GM23338 (cell line): ENCODE results near the gene INPP4B. TPM values are rescaled to one million over a fixed set of nuclear protein-coding genes. Genes with fewer than 3 reads are reported as not detected.

Source experiments
- ATAC-seq: fragments of 200-7000 bp; cut with Tn5 transposase; 3 replicates; pipeline ENCODE4 v1.9.1; 2020
- DNase-seq: peaks from one replicate; pipeline ENCODE4 v3.0.0-alpha.2; 2015; ENCODE audit warnings: low spot score
- H2AFZ ChIP-seq: fragments of 200-600 bp; sonication (generic); 2 replicates; pipeline ENCODE4 v1.8.0; 2016; ENCODE audit warnings: antibody characterized with exemption, mild to moderate bottlenecking, moderate library complexity
- H3F3A ChIP-seq: fragments of 200-600 bp; sonication (generic); replicated peaks from 2 replicates; pipeline ENCODE4 v1.8.0; 2017; ENCODE audit warnings: antibody characterized with exemption, mixed run types, low read depth
- H3K27ac ChIP-seq: fragments of 200-600 bp; sonication (generic); 2 replicates; pipeline ENCODE4 v1.6.1; 2016; ENCODE audit warnings: low read depth
- H3K27me3 ChIP-seq: fragments of 200-600 bp; sonication (generic); 2 replicates; pipeline ENCODE4 v1.8.0; 2016; ENCODE audit warnings: mild to moderate bottlenecking, mixed run types, moderate library complexity; ENCODE audit not compliant: insufficient read depth
- H3K36me3 ChIP-seq: fragments of 200-600 bp; sonication (generic); 2 replicates; pipeline ENCODE4 v1.8.0; 2016; ENCODE audit warnings: mild to moderate bottlenecking; ENCODE audit not compliant: insufficient read depth
- H3K4me1 ChIP-seq: fragments of 200-600 bp; sonication (generic); 2 replicates; pipeline ENCODE4 v1.8.0; 2016; ENCODE audit warnings: mild to moderate bottlenecking, moderate library complexity; ENCODE audit not compliant: insufficient read depth
- H3K4me2 ChIP-seq: fragments of 200-600 bp; sonication (generic); 2 replicates; pipeline ENCODE4 v1.7.1; 2017; ENCODE audit warnings: mixed run types
- H3K4me3 ChIP-seq: fragments of 200-600 bp; sonication (generic); 2 replicates; pipeline ENCODE4 v1.6.1; 2016; ENCODE audit warnings: mixed run types
- H3K79me2 ChIP-seq: fragments of 200-600 bp; sonication (generic); replicated peaks from 2 replicates; pipeline ENCODE4 v1.8.0; 2017; ENCODE audit warnings: mild to moderate bottlenecking; ENCODE audit not compliant: insufficient read depth
- H3K9me2 ChIP-seq: fragments of 200-600 bp; sonication (generic); 2 replicates; pipeline ENCODE4 v1.8.0; 2017; ENCODE audit not compliant: insufficient read depth
- H4K20me1 ChIP-seq: fragments of 200-600 bp; sonication (generic); replicated peaks from 2 replicates; pipeline ENCODE4 v1.8.0; 2017; ENCODE audit warnings: mild to moderate bottlenecking; ENCODE audit not compliant: insufficient read depth
- H3K27ac Mint-ChIP-seq: 2 replicates; pipeline ENCODE4 v1.8.0; 2020; ENCODE audit warnings: inconsistent platforms, mild to moderate bottlenecking, moderate library complexity, mixed read lengths
- H3K27me3 Mint-ChIP-seq: 3 replicates; pipeline ENCODE4 v1.8.0; 2022; ENCODE audit warnings: low read depth, mild to moderate bottlenecking, moderate library complexity, mixed read lengths, inconsistent platforms; ENCODE audit not compliant: insufficient read depth, poor library complexity
- H3K36me3 Mint-ChIP-seq: 3 replicates; pipeline ENCODE4 v1.8.0; 2021; ENCODE audit warnings: low read depth, mild to moderate bottlenecking, inconsistent platforms, moderate library complexity, mixed read lengths
- H3K4me1 Mint-ChIP-seq: 3 replicates; pipeline ENCODE4 v1.8.0; 2020; ENCODE audit warnings: mild to moderate bottlenecking, inconsistent platforms, mixed read lengths
- H3K4me3 Mint-ChIP-seq: 3 replicates; pipeline ENCODE4 v1.8.0; 2021; ENCODE audit warnings: moderate library complexity, mild to moderate bottlenecking, inconsistent platforms, mixed read lengths
- H3K9me3 Mint-ChIP-seq: 3 replicates; pipeline ENCODE4 v1.8.0; 2020; ENCODE audit warnings: moderate library complexity, mild to moderate bottlenecking, inconsistent platforms, mixed read lengths
- CREB1 ChIP-seq: fragments of 250-450 bp; sonication (Bioruptor Pico); IDR thresholded peaks from 2 replicates; pipeline ENCODE4 v1.5.0; 2020; ENCODE audit warnings: low read depth, mild to moderate bottlenecking, moderate library complexity
- CTCF ChIP-seq, 2 experiments: fragments of 200-600 bp in 1 of 2; sonication (generic) in 1 of 2; conservative IDR thresholded peaks; 2 replicates each; pipeline versions ENCODE4 v1.5.1 to v1.6.1; 2016 to 2017; ENCODE audit warnings: antibody characterized with exemption in 2 of 2, low read depth in 2 of 2, mild to moderate bottlenecking in 2 of 2, moderate library complexity in 1 of 2
- EZH2 ChIP-seq: fragments of 200-600 bp; sonication (generic); IDR thresholded peaks from one replicate; pipeline ENCODE4 v1.8.0; 2017; ENCODE audit warnings: antibody characterized with exemption, mild to moderate bottlenecking, low read depth; ENCODE audit not compliant: unreplicated experiment
- EZH2phosphoT487 ChIP-seq: fragments of 200-600 bp; sonication (generic); IDR thresholded peaks from one replicate; pipeline ENCODE4 v1.8.1; 2018; ENCODE audit warnings: antibody characterized with exemption; ENCODE audit not compliant: unreplicated experiment
- JUNB ChIP-seq: IDR thresholded peaks from one replicate; pipeline ENCODE4 v1.6.1; 2016; ENCODE audit warnings: antibody characterized with exemption; ENCODE audit not compliant: unreplicated experiment
- NANOG ChIP-seq: IDR thresholded peaks from 2 replicates; pipeline ENCODE4 v1.6.1; 2016; ENCODE audit warnings: antibody characterized with exemption, borderline replicate concordance
- POLR2AphosphoS5 ChIP-seq: IDR thresholded peaks from 2 replicates; pipeline ENCODE4 v1.6.1; 2016; ENCODE audit warnings: antibody characterized with exemption, low read depth
- STAT1 ChIP-seq: IDR thresholded peaks from one replicate; pipeline ENCODE4 v1.6.1; 2016; ENCODE audit warnings: antibody characterized with exemption; ENCODE audit not compliant: unreplicated experiment
- ZNF114 ChIP-seq: fragments of 250-450 bp; sonication (Bioruptor Pico); IDR thresholded peaks from 2 replicates; pipeline ENCODE4 v1.5.0; 2020; ENCODE audit warnings: mild to moderate bottlenecking, moderate library complexity
- ZNF331 ChIP-seq: fragments of 250-450 bp; sonication (Bioruptor Pico); IDR thresholded peaks from 2 replicates; pipeline ENCODE4 v1.5.0; 2020; ENCODE audit warnings: low read depth, mild to moderate bottlenecking, moderate library complexity
- polyA plus RNA-seq: library from polyadenylated mRNA; unstranded; fragments of >200 nt; fragmentation: Nextera tagmentation; extraction: Ambion mirVana; gene quantifications from 2 replicates; pipeline ENCODE4 v1.2.1, GENCODE V29; 2016
- total RNA-seq: library from RNA; depleted of rRNA; stranded (reverse); fragments of >200 nt; shearing (Covaris generic); gene quantifications from 2 replicates; pipeline ENCODE4 v1.2.3, GENCODE V29; 2014
- TF ChIP-seq, protein P1 (sequence below): IDR thresholded peaks from 2 replicates; pipeline ENCODE4 v1.6.1; 2016; ENCODE audit warnings: antibody characterized with exemption
- TF ChIP-seq, protein P2 (sequence below): fragments of 250-450 bp; sonication (Bioruptor Pico); IDR thresholded peaks from 2 replicates; pipeline ENCODE4 v1.5.0; 2020; ENCODE audit warnings: mild to moderate bottlenecking, moderate library complexity
- TF ChIP-seq, protein P3 (sequence below): IDR thresholded peaks from one replicate; pipeline ENCODE4 v1.6.1; 2018; ENCODE audit warnings: antibody characterized with exemption; ENCODE audit not compliant: unreplicated experiment

Gene INPP4B
- total and polyA plus RNA-seq, 2 experiments from 2014 or later: 0.11 to 0.14 TPM

GRCh38 chr4:142316025-142316424 lies 530.1 kb downstream of the INPP4B start:
- Histone ChIP-seq H3K4me1 (no peaks in the 10 kb centered on the region), H3K4me3 (no peak overlapping the region), H3K9me2 (peaks cover 8% of the 10 kb centered on the region), H3K4me2 (no peak overlapping the region), H3F3A (no peaks in the 10 kb centered on the region), H2AFZ (no peak overlapping the region), H3K27me3 (no peaks in the 10 kb centered on the region), H3K27ac (no peak overlapping the region), H3K79me2 (no peaks in the 10 kb centered on the region), H3K36me3 (no peaks in the 10 kb centered on the region), H4K20me1 (no peaks in the 10 kb centered on the region)
- no peak overlapping the region for H3K4me3 Mint-ChIP-seq
- H3K9me3 Mint-ChIP-seq: no peaks in the 10 kb centered on the region
- ATAC-seq (no peak), DNase-seq (no peak)
- no peaks in the 10 kb centered on the region for H3K4me1 Mint-ChIP-seq
- TF ChIP-seq ZNF331 (CRISPR knock-in tag): no peak
- no peak for TF ChIP-seq EZH2
- TF ChIP-seq NANOG: no peak
- TF ChIP-seq STAT1: no peak
- TF ChIP-seq, protein P1, sequence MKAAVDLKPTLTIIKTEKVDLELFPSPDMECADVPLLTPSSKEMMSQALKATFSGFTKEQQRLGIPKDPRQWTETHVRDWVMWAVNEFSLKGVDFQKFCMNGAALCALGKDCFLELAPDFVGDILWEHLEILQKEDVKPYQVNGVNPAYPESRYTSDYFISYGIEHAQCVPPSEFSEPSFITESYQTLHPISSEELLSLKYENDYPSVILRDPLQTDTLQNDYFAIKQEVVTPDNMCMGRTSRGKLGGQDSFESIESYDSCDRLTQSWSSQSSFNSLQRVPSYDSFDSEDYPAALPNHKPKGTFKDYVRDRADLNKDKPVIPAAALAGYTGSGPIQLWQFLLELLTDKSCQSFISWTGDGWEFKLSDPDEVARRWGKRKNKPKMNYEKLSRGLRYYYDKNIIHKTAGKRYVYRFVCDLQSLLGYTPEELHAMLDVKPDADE: no peak
- no peak for TF ChIP-seq ZNF114 (CRISPR knock-in tag)
- TF ChIP-seq EZH2phosphoT487: no peak
- TF ChIP-seq, protein P2, sequence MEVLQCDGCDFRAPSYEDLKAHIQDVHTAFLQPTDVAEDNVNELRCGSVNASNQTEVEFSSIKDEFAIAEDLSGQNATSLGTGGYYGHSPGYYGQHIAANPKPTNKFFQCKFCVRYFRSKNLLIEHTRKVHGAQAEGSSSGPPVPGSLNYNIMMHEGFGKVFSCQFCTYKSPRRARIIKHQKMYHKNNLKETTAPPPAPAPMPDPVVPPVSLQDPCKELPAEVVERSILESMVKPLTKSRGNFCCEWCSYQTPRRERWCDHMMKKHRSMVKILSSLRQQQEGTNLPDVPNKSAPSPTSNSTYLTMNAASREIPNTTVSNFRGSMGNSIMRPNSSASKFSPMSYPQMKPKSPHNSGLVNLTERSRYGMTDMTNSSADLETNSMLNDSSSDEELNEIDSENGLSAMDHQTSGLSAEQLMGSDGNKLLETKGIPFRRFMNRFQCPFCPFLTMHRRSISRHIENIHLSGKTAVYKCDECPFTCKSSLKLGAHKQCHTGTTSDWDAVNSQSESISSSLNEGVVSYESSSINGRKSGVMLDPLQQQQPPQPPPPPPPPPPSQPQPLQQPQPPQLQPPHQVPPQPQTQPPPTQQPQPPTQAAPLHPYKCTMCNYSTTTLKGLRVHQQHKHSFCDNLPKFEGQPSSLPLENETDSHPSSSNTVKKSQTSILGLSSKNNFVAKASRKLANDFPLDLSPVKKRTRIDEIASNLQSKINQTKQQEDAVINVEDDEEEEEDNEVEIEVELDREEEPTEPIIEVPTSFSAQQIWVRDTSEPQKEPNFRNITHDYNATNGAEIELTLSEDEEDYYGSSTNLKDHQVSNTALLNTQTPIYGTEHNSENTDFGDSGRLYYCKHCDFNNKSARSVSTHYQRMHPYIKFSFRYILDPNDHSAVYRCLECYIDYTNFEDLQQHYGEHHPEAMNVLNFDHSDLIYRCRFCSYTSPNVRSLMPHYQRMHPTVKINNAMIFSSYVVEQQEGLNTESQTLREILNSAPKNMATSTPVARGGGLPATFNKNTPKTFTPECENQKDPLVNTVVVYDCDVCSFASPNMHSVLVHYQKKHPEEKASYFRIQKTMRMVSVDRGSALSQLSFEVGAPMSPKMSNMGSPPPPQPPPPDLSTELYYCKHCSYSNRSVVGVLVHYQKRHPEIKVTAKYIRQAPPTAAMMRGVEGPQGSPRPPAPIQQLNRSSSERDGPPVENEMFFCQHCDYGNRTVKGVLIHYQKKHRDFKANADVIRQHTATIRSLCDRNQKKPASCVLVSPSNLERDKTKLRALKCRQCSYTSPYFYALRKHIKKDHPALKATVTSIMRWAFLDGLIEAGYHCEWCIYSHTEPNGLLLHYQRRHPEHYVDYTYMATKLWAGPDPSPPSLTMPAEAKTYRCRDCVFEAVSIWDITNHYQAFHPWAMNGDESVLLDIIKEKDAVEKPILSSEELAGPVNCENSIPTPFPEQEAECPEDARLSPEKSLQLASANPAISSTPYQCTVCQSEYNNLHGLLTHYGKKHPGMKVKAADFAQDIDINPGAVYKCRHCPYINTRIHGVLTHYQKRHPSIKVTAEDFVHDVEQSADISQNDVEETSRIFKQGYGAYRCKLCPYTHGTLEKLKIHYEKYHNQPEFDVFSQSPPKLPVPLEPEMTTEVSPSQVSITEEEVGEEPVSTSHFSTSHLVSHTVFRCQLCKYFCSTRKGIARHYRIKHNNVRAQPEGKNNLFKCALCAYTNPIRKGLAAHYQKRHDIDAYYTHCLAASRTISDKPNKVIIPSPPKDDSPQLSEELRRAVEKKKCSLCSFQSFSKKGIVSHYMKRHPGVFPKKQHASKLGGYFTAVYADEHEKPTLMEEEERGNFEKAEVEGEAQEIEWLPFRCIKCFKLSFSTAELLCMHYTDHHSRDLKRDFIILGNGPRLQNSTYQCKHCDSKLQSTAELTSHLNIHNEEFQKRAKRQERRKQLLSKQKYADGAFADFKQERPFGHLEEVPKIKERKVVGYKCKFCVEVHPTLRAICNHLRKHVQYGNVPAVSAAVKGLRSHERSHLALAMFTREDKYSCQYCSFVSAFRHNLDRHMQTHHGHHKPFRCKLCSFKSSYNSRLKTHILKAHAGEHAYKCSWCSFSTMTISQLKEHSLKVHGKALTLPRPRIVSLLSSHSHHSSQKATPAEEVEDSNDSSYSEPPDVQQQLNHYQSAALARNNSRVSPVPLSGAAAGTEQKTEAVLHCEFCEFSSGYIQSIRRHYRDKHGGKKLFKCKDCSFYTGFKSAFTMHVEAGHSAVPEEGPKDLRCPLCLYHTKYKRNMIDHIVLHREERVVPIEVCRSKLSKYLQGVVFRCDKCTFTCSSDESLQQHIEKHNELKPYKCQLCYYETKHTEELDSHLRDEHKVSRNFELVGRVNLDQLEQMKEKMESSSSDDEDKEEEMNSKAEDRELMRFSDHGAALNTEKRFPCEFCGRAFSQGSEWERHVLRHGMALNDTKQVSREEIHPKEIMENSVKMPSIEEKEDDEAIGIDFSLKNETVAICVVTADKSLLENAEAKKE (CRISPR knock-in tag): no peak
- TF ChIP-seq CREB1 (CRISPR knock-in tag): no peak
- TF ChIP-seq JUNB: no peak
- TF ChIP-seq POLR2AphosphoS5: no peak
- TF ChIP-seq, protein P3, sequence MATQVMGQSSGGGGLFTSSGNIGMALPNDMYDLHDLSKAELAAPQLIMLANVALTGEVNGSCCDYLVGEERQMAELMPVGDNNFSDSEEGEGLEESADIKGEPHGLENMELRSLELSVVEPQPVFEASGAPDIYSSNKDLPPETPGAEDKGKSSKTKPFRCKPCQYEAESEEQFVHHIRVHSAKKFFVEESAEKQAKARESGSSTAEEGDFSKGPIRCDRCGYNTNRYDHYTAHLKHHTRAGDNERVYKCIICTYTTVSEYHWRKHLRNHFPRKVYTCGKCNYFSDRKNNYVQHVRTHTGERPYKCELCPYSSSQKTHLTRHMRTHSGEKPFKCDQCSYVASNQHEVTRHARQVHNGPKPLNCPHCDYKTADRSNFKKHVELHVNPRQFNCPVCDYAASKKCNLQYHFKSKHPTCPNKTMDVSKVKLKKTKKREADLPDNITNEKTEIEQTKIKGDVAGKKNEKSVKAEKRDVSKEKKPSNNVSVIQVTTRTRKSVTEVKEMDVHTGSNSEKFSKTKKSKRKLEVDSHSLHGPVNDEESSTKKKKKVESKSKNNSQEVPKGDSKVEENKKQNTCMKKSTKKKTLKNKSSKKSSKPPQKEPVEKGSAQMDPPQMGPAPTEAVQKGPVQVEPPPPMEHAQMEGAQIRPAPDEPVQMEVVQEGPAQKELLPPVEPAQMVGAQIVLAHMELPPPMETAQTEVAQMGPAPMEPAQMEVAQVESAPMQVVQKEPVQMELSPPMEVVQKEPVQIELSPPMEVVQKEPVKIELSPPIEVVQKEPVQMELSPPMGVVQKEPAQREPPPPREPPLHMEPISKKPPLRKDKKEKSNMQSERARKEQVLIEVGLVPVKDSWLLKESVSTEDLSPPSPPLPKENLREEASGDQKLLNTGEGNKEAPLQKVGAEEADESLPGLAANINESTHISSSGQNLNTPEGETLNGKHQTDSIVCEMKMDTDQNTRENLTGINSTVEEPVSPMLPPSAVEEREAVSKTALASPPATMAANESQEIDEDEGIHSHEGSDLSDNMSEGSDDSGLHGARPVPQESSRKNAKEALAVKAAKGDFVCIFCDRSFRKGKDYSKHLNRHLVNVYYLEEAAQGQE: no peak
- TF ChIP-seq CTCF (conservative IDR thresholded peaks at IDR 0.05; ENCODE audit: low read depth in 2 of 2): no peak
- no peaks in the 10 kb centered on the region for H3K27me3 Mint-ChIP-seq
- H3K27ac Mint-ChIP-seq: no peak overlapping the region
- H3K36me3 Mint-ChIP-seq: no peaks in the 10 kb centered on the region
